H9 (cell line): ENCODE data around the gene P3H2. TPM values are rescaled to one million over a fixed set of nuclear protein-coding genes. Genes with fewer than 3 reads are reported as not detected.

Experiments used
- DNase-seq: peaks from one replicate; pipeline ENCODE4 v3.0.0-alpha.2; 2017
- H2AFZ ChIP-seq: one replicate; pipeline ENCODE4 v1.6.1; 2013; ENCODE audit warnings: mild to moderate bottlenecking, low read length, control low read depth, moderate library complexity
- H2AK5ac ChIP-seq: 2 replicates; pipeline ENCODE4 v1.6.1; 2013; ENCODE audit warnings: low read length, control low read depth, mixed read lengths; ENCODE audit not compliant: insufficient read length
- H2BK120ac ChIP-seq: one replicate; pipeline ENCODE4 v1.6.1; 2013; ENCODE audit warnings: low read depth, mild to moderate bottlenecking, low read length, control low read depth, inconsistent platforms; ENCODE audit not compliant: poor library complexity, severe bottlenecking
- H2BK12ac ChIP-seq: 2 replicates; pipeline ENCODE4 v1.6.1; 2013; ENCODE audit warnings: low read length, control low read depth, mixed read lengths, low read depth; ENCODE audit not compliant: insufficient read length
- H2BK15ac ChIP-seq: 2 replicates; pipeline ENCODE4 v1.6.1; 2013; ENCODE audit warnings: low read depth, low read length, control low read depth
- H2BK20ac ChIP-seq: one replicate; pipeline ENCODE4 v1.6.1; 2013; ENCODE audit warnings: low read depth, mild to moderate bottlenecking, low read length, control low read depth, inconsistent platforms; ENCODE audit not compliant: poor library complexity, severe bottlenecking
- H2BK5ac ChIP-seq: 2 replicates; pipeline ENCODE4 v1.6.1; 2013; ENCODE audit warnings: low read length, control low read depth, mixed read lengths; ENCODE audit not compliant: insufficient read length
- H3K14ac ChIP-seq: 2 replicates; pipeline ENCODE4 v1.6.1; 2013; ENCODE audit warnings: low read length, control low read depth; ENCODE audit not compliant: insufficient read depth
- H3K18ac ChIP-seq: 2 replicates; pipeline ENCODE4 v1.6.1; 2013; ENCODE audit warnings: low read depth, mild to moderate bottlenecking, mixed read lengths, low read length, control low read depth; ENCODE audit not compliant: insufficient read length
- H3K23ac ChIP-seq: 2 replicates; pipeline ENCODE4 v1.6.1; 2013; ENCODE audit warnings: low read length, control low read depth, mixed read lengths, low read depth; ENCODE audit not compliant: insufficient read length
- H3K23me2 ChIP-seq: 2 replicates; pipeline ENCODE4 v1.6.1; 2013; ENCODE audit warnings: low read depth, mild to moderate bottlenecking, mixed read lengths, low read length, control low read depth; ENCODE audit not compliant: insufficient read length, poor library complexity, severe bottlenecking
- H3K27ac ChIP-seq: 2 replicates; pipeline ENCODE4 v1.5.1; 2013; ENCODE audit warnings: low read length, control low read depth, mixed read lengths, low read depth; ENCODE audit not compliant: insufficient read length
- H3K27me3 ChIP-seq: 2 replicates; pipeline ENCODE4 v1.6.1; 2013; ENCODE audit warnings: low read length, control low read depth, inconsistent platforms; ENCODE audit not compliant: insufficient read depth
- H3K4ac ChIP-seq: 2 replicates; pipeline ENCODE4 v1.6.1; 2013; ENCODE audit warnings: low read depth, mild to moderate bottlenecking, control low read depth, inconsistent platforms, low read length, moderate library complexity
- H3K4me1 ChIP-seq: 2 replicates; pipeline ENCODE4 v1.6.1; 2013; ENCODE audit warnings: low read length, control low read depth, inconsistent platforms; ENCODE audit not compliant: insufficient read depth
- H3K4me2 ChIP-seq: 2 replicates; pipeline ENCODE4 v1.6.1; 2013; ENCODE audit warnings: low read length, control low read depth, mixed read lengths; ENCODE audit not compliant: insufficient read length, insufficient read depth
- H3K56ac ChIP-seq: 2 replicates; pipeline ENCODE4 v1.6.1; 2013; ENCODE audit warnings: low read depth, mild to moderate bottlenecking, mixed read lengths, low read length, control low read depth; ENCODE audit not compliant: insufficient read length
- H3K79me1 ChIP-seq: 2 replicates; pipeline ENCODE4 v1.6.1; 2013; ENCODE audit warnings: low read depth, mild to moderate bottlenecking, moderate library complexity, low read length, control low read depth, inconsistent platforms; ENCODE audit not compliant: insufficient read depth, poor library complexity, severe bottlenecking
- H3K79me2 ChIP-seq: 2 replicates; pipeline ENCODE4 v1.6.1; 2013; ENCODE audit warnings: low read length, control low read depth, inconsistent platforms; ENCODE audit not compliant: insufficient read depth
- H3K9ac ChIP-seq: 2 replicates; pipeline ENCODE4 v1.6.1; 2013; ENCODE audit warnings: low read length, control low read depth, mixed read lengths; ENCODE audit not compliant: insufficient read length; ENCODE audit errors: extremely low read depth
- H3K9me3 ChIP-seq: one replicate; pipeline ENCODE4 v1.6.1; 2013; ENCODE audit warnings: low read depth, low read length, inconsistent platforms; ENCODE audit not compliant: control insufficient read depth
- H3T11ph ChIP-seq: one replicate; pipeline ENCODE4 v1.6.1; 2013; ENCODE audit warnings: mild to moderate bottlenecking, low read length, control low read depth, inconsistent platforms
- H4K20me1 ChIP-seq: one replicate; pipeline ENCODE4 v1.6.1; 2013; ENCODE audit not compliant: control insufficient read depth, insufficient read length, insufficient read depth
- H4K5ac ChIP-seq: 2 replicates; pipeline ENCODE4 v1.6.1; 2013; ENCODE audit warnings: low read depth, mild to moderate bottlenecking, mixed read lengths, low read length, control low read depth; ENCODE audit not compliant: insufficient read length
- H4K8ac ChIP-seq: replicated peaks from 2 replicates; pipeline ENCODE4 v1.6.1; 2013; ENCODE audit warnings: low read length, control low read depth, mixed read lengths, low read depth; ENCODE audit not compliant: insufficient read length
- H4K91ac ChIP-seq: 2 replicates; pipeline ENCODE4 v1.6.1; 2013; ENCODE audit warnings: low read depth, mild to moderate bottlenecking, moderate library complexity, mixed read lengths, low read length, control low read depth; ENCODE audit not compliant: insufficient read length
- H3K27ac Mint-ChIP-seq, 3 experiments: 2 replicates in 2 of 3; 3 replicates in 1 of 3; pipeline ENCODE4 v1.8.0; 2020 to 2021; ENCODE audit warnings: mixed read lengths in 3 of 3, mild to moderate bottlenecking in 1 of 3, moderate library complexity in 1 of 3
- H3K27me3 Mint-ChIP-seq: 2 replicates; pipeline ENCODE4 v1.8.0; 2021; ENCODE audit warnings: low read depth, mild to moderate bottlenecking, moderate library complexity, mixed read lengths
- H3K36me3 Mint-ChIP-seq, 3 experiments: 2 replicates in 2 of 3; 3 replicates in 1 of 3; pipeline ENCODE4 v1.8.0; 2020 to 2021; ENCODE audit warnings: low read depth in 3 of 3, mixed read lengths in 3 of 3; ENCODE audit not compliant: insufficient read depth in 1 of 3
- H3K4me1 Mint-ChIP-seq, 2 experiments: 2 replicates each; pipeline ENCODE4 v1.8.0; 2020; ENCODE audit warnings: mixed read lengths in 2 of 2
- H3K4me3 Mint-ChIP-seq, 2 experiments: 2 replicates in 1 of 2; 3 replicates in 1 of 2; pipeline ENCODE4 v1.8.0; 2020 to 2021; ENCODE audit warnings: mild to moderate bottlenecking in 2 of 2, mixed read lengths in 2 of 2, moderate library complexity in 1 of 2
- H3K9me3 Mint-ChIP-seq, 2 experiments: 2 replicates in 1 of 2; 3 replicates in 1 of 2; pipeline ENCODE4 v1.8.0; 2020; ENCODE audit warnings: mild to moderate bottlenecking in 2 of 2, mixed read lengths in 2 of 2, moderate library complexity in 1 of 2
- total RNA-seq: library from RNA; stranded (reverse); gene quantifications from 2 replicates; pipeline ENCODE4 v1.2.1, GENCODE V29; 2021
- TF ChIP-seq, protein P1 (sequence below): fragments of 200-600 bp; sonication (generic); conservative IDR thresholded peaks from 3 replicates; pipeline ENCODE4 v1.8.0; 2021; ENCODE audit warnings: antibody characterized with exemption, mild to moderate bottlenecking

P3H2 gene
- total RNA-seq, 1 experiment from 2014 or later: 41.5 TPM

DNA sequence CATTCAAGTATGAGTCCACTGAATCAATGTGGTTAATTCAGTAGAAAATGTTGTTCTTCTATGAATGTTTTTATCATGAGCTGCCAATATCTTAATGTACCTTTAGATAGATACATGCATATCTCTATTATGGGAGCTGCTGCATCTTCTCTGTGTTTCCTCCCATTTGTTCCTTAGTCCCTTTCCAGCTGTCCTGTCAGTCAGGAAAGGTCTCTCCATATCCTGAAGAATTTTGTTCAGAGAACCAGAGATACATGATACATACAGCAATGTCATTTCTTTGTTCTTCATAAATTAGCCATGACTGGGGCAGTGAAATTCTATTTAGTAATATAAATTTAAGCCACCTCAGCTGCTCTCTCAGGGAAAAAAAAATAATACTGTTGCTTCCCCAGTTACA, 103.7 kb downstream of the P3H2 start:
- no peak overlapping the region for H4K91ac ChIP-seq
- H2BK120ac ChIP-seq: no peak overlapping the region
- no peaks in the 10 kb centered on the region for H3K79me2 ChIP-seq
- no peak overlapping the region for H2BK20ac ChIP-seq
- H3K4me1 ChIP-seq: peaks cover 11% of the 10 kb centered on the region
- Mint-ChIP-seq H3K4me1 (peaks cover 73 to 79% of the 10 kb centered on the region in 2 experiments), H3K27me3 (no peaks in the 10 kb centered on the region), H3K27ac (no peak overlapping the region), H3K9me3 (no peaks in the 10 kb centered on the region), H3K36me3 (peaks cover 0 to 4% (median 2%) of the 10 kb centered on the region in 3 experiments; a peak in 4 of 7 replicates), H3K4me3 (no peak overlapping the region)
- TF ChIP-seq, protein P1, sequence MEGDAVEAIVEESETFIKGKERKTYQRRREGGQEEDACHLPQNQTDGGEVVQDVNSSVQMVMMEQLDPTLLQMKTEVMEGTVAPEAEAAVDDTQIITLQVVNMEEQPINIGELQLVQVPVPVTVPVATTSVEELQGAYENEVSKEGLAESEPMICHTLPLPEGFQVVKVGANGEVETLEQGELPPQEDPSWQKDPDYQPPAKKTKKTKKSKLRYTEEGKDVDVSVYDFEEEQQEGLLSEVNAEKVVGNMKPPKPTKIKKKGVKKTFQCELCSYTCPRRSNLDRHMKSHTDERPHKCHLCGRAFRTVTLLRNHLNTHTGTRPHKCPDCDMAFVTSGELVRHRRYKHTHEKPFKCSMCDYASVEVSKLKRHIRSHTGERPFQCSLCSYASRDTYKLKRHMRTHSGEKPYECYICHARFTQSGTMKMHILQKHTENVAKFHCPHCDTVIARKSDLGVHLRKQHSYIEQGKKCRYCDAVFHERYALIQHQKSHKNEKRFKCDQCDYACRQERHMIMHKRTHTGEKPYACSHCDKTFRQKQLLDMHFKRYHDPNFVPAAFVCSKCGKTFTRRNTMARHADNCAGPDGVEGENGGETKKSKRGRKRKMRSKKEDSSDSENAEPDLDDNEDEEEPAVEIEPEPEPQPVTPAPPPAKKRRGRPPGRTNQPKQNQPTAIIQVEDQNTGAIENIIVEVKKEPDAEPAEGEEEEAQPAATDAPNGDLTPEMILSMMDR: no peak
- no peaks in the 10 kb centered on the region for H3K27me3 ChIP-seq
- H3K9ac ChIP-seq: no peak overlapping the region
- no peak overlapping the region for H3K18ac ChIP-seq
- no peak overlapping the region for H3T11ph ChIP-seq
- H3K56ac ChIP-seq: no peak overlapping the region
- H4K8ac ChIP-seq: no peak overlapping the region
- no peaks in the 10 kb centered on the region for H3K79me1 ChIP-seq
- no peak overlapping the region for H3K4me2 ChIP-seq
- no peak for DNase-seq
- no peak overlapping the region for H2AK5ac ChIP-seq
- no peaks in the 10 kb centered on the region for H3K23me2 ChIP-seq
- no peak overlapping the region for H2AFZ ChIP-seq
- no peak overlapping the region for H2BK15ac ChIP-seq
- no peak overlapping the region for H3K4ac ChIP-seq
- H3K9me3 ChIP-seq: no peaks in the 10 kb centered on the region
- H2BK12ac ChIP-seq: no peak overlapping the region
- H4K20me1 ChIP-seq: no peaks in the 10 kb centered on the region
- no peak overlapping the region for H2BK5ac ChIP-seq
- H3K23ac ChIP-seq: no peak overlapping the region
- no peak overlapping the region for H3K27ac ChIP-seq
- no peak overlapping the region for H4K5ac ChIP-seq
- H3K14ac ChIP-seq: no peak overlapping the region
